ENCODE data around the gene DYNC1H1. TPM values are rescaled to one million over a fixed set of nuclear protein-coding genes. Genes with fewer than 3 reads are reported as not detected.
"Not testable (repeated sequence)": the region's sequence is repeated elsewhere in the genome, so short reads cannot be mapped to it uniquely, and the experiment has no call there.

DYNC1H1 gene
- total and polyA plus RNA-seq, 7 donors: 117 to 634 (median 332) TPM

DNA sequence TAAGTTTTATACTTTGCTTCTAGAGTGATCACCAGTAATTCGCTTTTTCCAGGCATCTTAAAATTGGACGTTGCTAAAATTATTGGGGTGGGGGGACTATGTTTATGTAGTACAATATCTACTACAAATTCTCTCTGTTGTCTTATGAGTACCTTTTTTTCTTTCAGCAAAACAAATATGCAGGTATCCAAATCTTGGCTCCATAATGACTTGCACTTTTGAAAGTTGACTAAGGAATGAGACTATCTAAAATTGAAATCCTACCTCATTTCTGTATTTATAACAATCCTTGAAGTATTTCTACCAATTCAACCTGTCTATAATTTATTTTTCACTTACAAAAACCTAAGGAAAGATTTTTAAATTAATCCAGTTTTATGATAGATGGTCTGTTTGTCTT is 2.4 kb downstream of the DYNC1H1 start:
- no peaks in the 10 kb centered on the region for H3K27me3 ChIP-seq (ENCODE audit: insufficient read depth in 3 of 3, low read length in 2 of 3)
- H3K4me1 ChIP-seq: peaks cover 43% of the 10 kb centered on the region
- intact Hi-C loops (cut with DNase I): loop anchor here (10.0 kb wide), 2 partner anchors 262 to 348 kb away; partner anchors contain the start of gene ZNF839 (in 2 of the 2)
- DNase-seq (no peak), ATAC-seq (no peak)
- H3K27ac ChIP-seq: peak overlapping the region; percentile 96
- H3K36me3 ChIP-seq (ENCODE audit: insufficient read depth in 1 of 2, low read depth in 1 of 2): peaks cover 0 to 6% of the 10 kb centered on the region in 2 donors
- 60 to 68% (median 63%) methylated on average over 2 of the region's 2 CpGs for WGBS, 3 donors
- H3K9me3 ChIP-seq: no peaks in the 10 kb centered on the region
- TF ChIP-seq, protein P1, sequence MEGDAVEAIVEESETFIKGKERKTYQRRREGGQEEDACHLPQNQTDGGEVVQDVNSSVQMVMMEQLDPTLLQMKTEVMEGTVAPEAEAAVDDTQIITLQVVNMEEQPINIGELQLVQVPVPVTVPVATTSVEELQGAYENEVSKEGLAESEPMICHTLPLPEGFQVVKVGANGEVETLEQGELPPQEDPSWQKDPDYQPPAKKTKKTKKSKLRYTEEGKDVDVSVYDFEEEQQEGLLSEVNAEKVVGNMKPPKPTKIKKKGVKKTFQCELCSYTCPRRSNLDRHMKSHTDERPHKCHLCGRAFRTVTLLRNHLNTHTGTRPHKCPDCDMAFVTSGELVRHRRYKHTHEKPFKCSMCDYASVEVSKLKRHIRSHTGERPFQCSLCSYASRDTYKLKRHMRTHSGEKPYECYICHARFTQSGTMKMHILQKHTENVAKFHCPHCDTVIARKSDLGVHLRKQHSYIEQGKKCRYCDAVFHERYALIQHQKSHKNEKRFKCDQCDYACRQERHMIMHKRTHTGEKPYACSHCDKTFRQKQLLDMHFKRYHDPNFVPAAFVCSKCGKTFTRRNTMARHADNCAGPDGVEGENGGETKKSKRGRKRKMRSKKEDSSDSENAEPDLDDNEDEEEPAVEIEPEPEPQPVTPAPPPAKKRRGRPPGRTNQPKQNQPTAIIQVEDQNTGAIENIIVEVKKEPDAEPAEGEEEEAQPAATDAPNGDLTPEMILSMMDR (IDR thresholded peaks at IDR 0.05): no peak
- H3K4me3 ChIP-seq: peak overlapping the region; percentile 98

DNA sequence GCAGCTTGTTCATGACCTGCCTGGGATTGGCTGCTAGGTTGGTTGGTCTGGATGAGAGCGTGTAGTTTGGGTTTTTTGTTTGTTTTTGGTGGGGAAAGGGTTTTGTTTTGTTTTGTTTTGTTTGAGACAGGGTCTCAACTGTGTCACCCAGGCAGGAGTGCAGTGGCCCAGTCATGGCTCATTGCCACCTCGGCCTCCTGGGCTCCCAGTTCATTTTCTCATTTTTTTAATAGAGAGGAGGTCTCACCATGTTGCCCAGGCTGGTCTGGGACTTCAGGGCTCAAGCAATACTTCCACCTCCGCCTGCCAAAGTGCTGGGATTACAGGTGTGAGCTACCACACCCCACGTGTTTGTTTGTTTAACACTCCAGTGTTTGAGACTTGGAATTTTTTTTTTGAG is 3.8 kb downstream of the DYNC1H1 start:
- H3K4me3 ChIP-seq: no peak overlapping the region
- H3K27me3 ChIP-seq (ENCODE audit: insufficient read depth in 3 of 3, low read length in 2 of 3): no peaks in the 10 kb centered on the region
- H3K9me3 ChIP-seq: no peaks in the 10 kb centered on the region
- peaks cover 49% of the 10 kb centered on the region for H3K4me1 ChIP-seq
- DNase-seq (no peak), ATAC-seq (no peak)
- WGBS, 3 donors: 86 to 92% (median 88%) methylated on average over 4 of the region's 4 CpGs
- TF ChIP-seq, protein P1 (IDR thresholded peaks at IDR 0.05): no peak
- peaks cover 0 to 6% of the 10 kb centered on the region in 2 donors for H3K36me3 ChIP-seq (ENCODE audit: insufficient read depth in 1 of 2, low read depth in 1 of 2)
- intact Hi-C loops (cut with DNase I): loop anchor here (10.0 kb wide), 2 partner anchors 263 to 347 kb away; partner anchors contain the start of gene ZNF839 (in 2 of the 2)
- peak overlapping the region; percentile 96 for H3K27ac ChIP-seq

DNA sequence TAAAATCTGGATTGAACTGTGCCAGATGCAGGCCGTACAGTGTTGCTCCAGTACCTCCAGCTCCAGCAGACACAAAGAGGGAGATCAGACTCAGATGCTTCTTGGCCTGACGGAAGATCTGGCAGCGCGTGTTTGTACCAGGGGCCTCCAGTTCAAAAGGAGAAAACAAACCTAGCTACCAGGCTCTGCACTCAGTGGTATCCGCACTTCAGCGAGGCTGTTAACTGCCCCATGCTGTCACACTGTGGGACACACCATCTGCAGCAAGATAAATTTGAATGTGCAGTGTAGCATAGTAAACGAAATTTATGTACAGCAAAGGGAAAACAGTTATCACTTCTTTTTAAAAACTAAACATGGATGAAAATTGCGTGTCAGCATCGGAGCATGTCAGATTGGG is 5.1 kb downstream of the DYNC1H1 start:
- intact Hi-C loops (cut with DNase I): loop anchor here (10.0 kb wide), 2 partner anchors 265 to 345 kb away; partner anchors contain the start of gene ZNF839 (in 2 of the 2)
- TF ChIP-seq, protein P1 (IDR thresholded peaks at IDR 0.05): no peak
- 87 to 93% (median 90%) methylated on average over 9 of the region's 9 CpGs for WGBS, 3 donors
- H3K27me3 ChIP-seq (ENCODE audit: insufficient read depth in 3 of 3, low read length in 2 of 3): no peaks in the 10 kb centered on the region
- peaks cover 56% of the 10 kb centered on the region for H3K4me1 ChIP-seq
- H3K36me3 ChIP-seq (ENCODE audit: insufficient read depth in 1 of 2, low read depth in 1 of 2): peaks cover 0 to 6% of the 10 kb centered on the region in 2 donors
- DNase-seq (no peak), ATAC-seq (no peak)
- H3K4me3 ChIP-seq: no peak overlapping the region
- H3K9me3 ChIP-seq: no peaks in the 10 kb centered on the region
- H3K27ac ChIP-seq: no peak overlapping the region

DNA sequence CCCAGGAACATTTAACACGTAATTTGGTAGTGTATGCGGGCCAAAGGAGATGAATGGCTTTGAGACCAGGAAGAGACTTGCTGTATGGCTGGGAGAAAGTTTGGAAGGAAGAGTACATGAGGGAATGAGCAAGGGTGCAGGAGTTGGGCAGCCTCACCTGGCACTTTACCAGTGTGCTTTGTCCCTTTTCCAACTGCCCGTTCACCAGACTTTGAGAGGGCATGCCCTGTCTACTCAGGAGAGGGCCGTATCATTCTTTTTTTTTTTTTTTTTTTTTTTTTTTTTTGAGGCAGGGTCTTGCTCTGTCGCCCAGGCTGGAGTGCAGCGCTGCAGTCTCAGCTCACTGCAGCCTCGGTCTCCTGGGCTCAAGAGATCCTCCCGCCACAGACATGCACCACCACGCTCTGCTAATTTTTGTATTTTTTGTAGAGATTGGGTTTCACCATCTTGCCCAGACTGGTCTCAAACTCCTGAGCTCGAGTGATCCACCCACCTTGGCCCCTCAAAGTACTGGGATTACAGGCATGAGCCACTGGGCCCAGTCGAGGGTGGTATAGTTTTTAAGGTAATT is 6.5 kb downstream of the DYNC1H1 start:
- no peak for DNase-seq
- H3K27me3 ChIP-seq (ENCODE audit: insufficient read depth in 3 of 3, low read length in 2 of 3): no peaks in the 10 kb centered on the region
- TF ChIP-seq, protein P1 (IDR thresholded peaks at IDR 0.05): no peak
- intact Hi-C loops (cut with DNase I): no loop called here
- H3K4me3 ChIP-seq: no peak overlapping the region
- no peaks in the 10 kb centered on the region for H3K9me3 ChIP-seq
- WGBS, 3 donors: 67 to 82% (median 74%) methylated on average over 9 to 11 of the region's 11 CpGs
- peaks cover 0 to 11% of the 10 kb centered on the region in 2 donors for H3K36me3 ChIP-seq (ENCODE audit: insufficient read depth in 1 of 2, low read depth in 1 of 2)
- H3K4me1 ChIP-seq: peaks cover 52% of the 10 kb centered on the region
- peak overlapping the region; percentile 20 for H3K27ac ChIP-seq
- ATAC-seq: no peak

DNA sequence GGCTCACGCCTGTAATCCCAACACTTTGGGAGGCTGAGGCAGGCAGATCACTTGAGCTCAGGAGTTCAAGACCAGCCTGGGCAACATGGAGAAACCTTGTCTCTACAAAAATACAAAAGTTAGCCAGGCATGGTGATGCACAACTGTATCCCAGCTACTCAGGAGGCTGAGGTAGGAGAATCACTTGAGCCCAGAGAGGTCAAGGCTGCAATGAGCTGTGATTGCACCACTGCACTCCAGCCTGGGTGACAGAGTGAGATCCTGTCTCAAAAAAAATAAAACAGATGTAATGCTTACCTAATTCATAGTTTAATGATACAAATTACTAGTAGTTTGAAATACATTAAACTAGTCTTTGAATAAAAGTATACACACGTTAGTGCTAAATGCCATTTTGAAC is 7.1 kb downstream of the DYNC1H1 start:
- H3K4me3 ChIP-seq: peak overlapping the region; percentile 35
- H3K27me3 ChIP-seq (ENCODE audit: insufficient read depth in 3 of 3, low read length in 2 of 3); ATAC-seq; H3K9me3 ChIP-seq; intact Hi-C loops (cut with DNase I); DNase-seq: not testable (repeated sequence)
- H3K27ac ChIP-seq: peak overlapping the region; percentile 84
- 88 to 93% (median 90%) methylated on average over 2 of the region's 2 CpGs for WGBS, 3 donors
- peaks cover 46% of the 10 kb centered on the region for H3K4me1 ChIP-seq
- H3K36me3 ChIP-seq (ENCODE audit: insufficient read depth in 1 of 2, low read depth in 1 of 2): peaks cover 0 to 17% of the 10 kb centered on the region in 2 donors

Data from psoas muscle (tissue), 8 donors.